H54 (cell line): ENCODE results near the gene PRR5.
"Not testable (repeated sequence)": the region's sequence is repeated elsewhere in the genome, so short reads cannot be mapped to it uniquely, and the experiment has no call there.

Experiments used
- DNase-seq: peaks from one replicate; pipeline ENCODE4 v3.0.0; 2011; ENCODE audit warnings: low spot score, mixed read lengths; ENCODE audit not compliant: insufficient read length
- FAIRE-seq: peaks from 3 replicates; lab custom pipeline; 2011; peaks lifted over from hg19 to GRCh38; lab: Jason Lieb, UNC
- POLR2A ChIP-seq: IDR thresholded peaks from 2 replicates; pipeline ENCODE4 v1.6.1; 2011; ENCODE audit warnings: low read depth, mild to moderate bottlenecking, low read length

PRR5 gene

GRCh38 chr22:44734278-44734677 is 32.3 kb downstream of the PRR5 start:
- DNase-seq, result no peak
- no peak for FAIRE-seq
- TF ChIP-seq POLR2A, result no peak

GRCh38 chr22:44734801-44735517 is 33.0 kb downstream of the PRR5 start:
- no peak for FAIRE-seq
- TF ChIP-seq POLR2A, result no peak
- DNase-seq, result no peak

GRCh38 chr22:44735518-44736428 is 33.8 kb downstream of the PRR5 start:
- DNase-seq (peak; percentile 64), FAIRE-seq (no peak)
- TF ChIP-seq POLR2A, result no peak

GRCh38 chr22:44736581-44737405 is 34.8 kb downstream of the PRR5 start:
- TF ChIP-seq POLR2A, result no peak
- FAIRE-seq (no peak), DNase-seq (no peak)

- FAIRE-seq, result no peak
- TF ChIP-seq POLR2A, result no peak
- DNase-seq, result no peak
Observed at GRCh38 chr22:44737406-44738346, 35.7 kb downstream of the PRR5 start.

- DNase-seq (no peak), FAIRE-seq (no peak)
- no peak for TF ChIP-seq POLR2A
Observed at GRCh38 chr22:44738347-44738715, 36.3 kb downstream of the PRR5 start.

- no peak for TF ChIP-seq POLR2A
- DNase-seq (no peak), FAIRE-seq (no peak)
Observed at GRCh38 chr22:44739024-44739423, 37.0 kb downstream of the PRR5 start.

- not testable (repeated sequence) for FAIRE-seq
- DNase-seq, result peak; percentile 24
Observed at GRCh38 chr22:44739666-44740065, 37.7 kb downstream of the PRR5 start.

GRCh38 chr22:44740307-44740706 is 38.3 kb downstream of the PRR5 start:
- TF ChIP-seq POLR2A, result no peak
- no peak for FAIRE-seq
- DNase-seq, result no peak

- no peak for FAIRE-seq
- no peak for DNase-seq
- TF ChIP-seq POLR2A, result no peak
Observed at GRCh38 chr22:44741929-44742328, 39.9 kb downstream of the PRR5 start.

- no peak for TF ChIP-seq POLR2A
- DNase-seq (no peak), FAIRE-seq (no peak)
Observed at GRCh38 chr22:44743247-44743646, 41.2 kb downstream of the PRR5 start.

- DNase-seq, result no peak
- no peak for TF ChIP-seq POLR2A
- FAIRE-seq, result no peak
Observed at GRCh38 chr22:44743804-44744211, 41.8 kb downstream of the PRR5 start.
